HepG2 (cell line): Measurements from ENCODE around the gene STX4. TPM values are rescaled to one million over a fixed set of nuclear protein-coding genes. Genes with fewer than 3 reads are reported as not detected.
"Not testable (repeated sequence)": the region's sequence is repeated elsewhere in the genome, so short reads cannot be mapped to it uniquely, and the experiment has no call there.

Source experiments
- ATAC-seq: fragments of 200-7000 bp; cut with Tn5 transposase; 3 replicates; pipeline ENCODE4 v1.9.1; 2020; ENCODE audit warnings: mild to moderate bottlenecking, moderate library complexity
- BruUV-seq: library from RNA; stranded (reverse); fragments of 400-500 nt; replicated peaks from 2 replicates; lab custom pipeline; 2021; lab: Mats Ljungman, UMichigan
- CTCF ChIA-PET: fragments of 300-600 bp; formaldehyde crosslinking; extraction: SDS; loops from one replicate; lab custom pipeline; 2021; ENCODE audit warnings: low total read pairs, inconsistent platforms, low intra/inter-chr PET ratio; lab: Yijun Ruan, JAX
- POLR2A ChIA-PET: fragments of 350-600 bp; sonication (Branson Sonifier 250); formaldehyde crosslinking; loops from one replicate; lab custom pipeline; 2020; ENCODE audit warnings: antibody characterized with exemption, inconsistent platforms; lab: Yijun Ruan, JAX
- DNase-seq: peaks from one replicate; pipeline ENCODE4 v3.0.0-alpha.2; 2015; ENCODE audit warnings: low spot score
- FAIRE-seq: peaks from 3 replicates; lab custom pipeline; 2011; peaks lifted over from hg19 to GRCh38; lab: Jason Lieb, UNC
- H2AFZ ChIP-seq: one replicate; pipeline ENCODE4 v1.6.1; 2011; ENCODE audit warnings: low read length, inconsistent platforms
- H3K27ac ChIP-seq: fragments of 300-600 bp; 3 replicates; pipeline ENCODE4 v1.8.0; 2011; ENCODE audit warnings: mixed run types, mild to moderate bottlenecking, mixed read lengths, low read length, inconsistent platforms; ENCODE audit not compliant: insufficient read depth; ENCODE audit errors: extremely low read length
- H3K27me3 ChIP-seq, 2 experiments: fragments of 200-600 bp in 1 of 2; 2 replicates in 1 of 2; 3 replicates in 1 of 2; pipeline versions ENCODE4 v1.6.0 to v1.8.0; 2011; ENCODE audit warnings: low read length in 2 of 2, mild to moderate bottlenecking in 2 of 2, moderate library complexity in 2 of 2, inconsistent platforms in 1 of 2; ENCODE audit not compliant: insufficient read depth in 2 of 2, control insufficient read depth in 1 of 2
- H3K36me3 ChIP-seq, 2 experiments: fragments of 200-600 bp in 1 of 2; replicated peaks in 1 of 2; 2 replicates in 1 of 2; 3 replicates in 1 of 2; pipeline versions ENCODE4 v1.5.1 to v1.8.0; 2011; ENCODE audit warnings: low read length in 2 of 2, inconsistent platforms in 1 of 2; ENCODE audit not compliant: insufficient read depth in 2 of 2, control insufficient read depth in 1 of 2
- H3K4me1 ChIP-seq: 2 replicates; pipeline ENCODE4 v1.5.1; 2012; ENCODE audit warnings: low read length, inconsistent platforms; ENCODE audit not compliant: insufficient read depth
- H3K4me2 ChIP-seq: 2 replicates; pipeline ENCODE4 v1.6.0; 2011; ENCODE audit warnings: low read depth, low read length, inconsistent platforms
- H3K4me3 ChIP-seq, 3 experiments: fragments of 200-600 bp in 1 of 3; sonication (generic), shearing (Covaris generic) in 1 of 3; replicated peaks in 1 of 3; 2 replicates each; pipeline ENCODE4 v1.5.1; 2011 to 2016; ENCODE audit warnings: low read length in 3 of 3, inconsistent platforms in 2 of 3, low read depth in 2 of 3, mild to moderate bottlenecking in 2 of 3, control low read depth in 1 of 3, mixed read lengths in 1 of 3; ENCODE audit not compliant: insufficient read depth in 1 of 3
- H3K79me2 ChIP-seq: one replicate; pipeline ENCODE4 v1.6.1; 2011; ENCODE audit warnings: low read length, inconsistent platforms; ENCODE audit not compliant: insufficient read depth
- H3K9ac ChIP-seq: 2 replicates; pipeline ENCODE4 v1.6.0; 2011; ENCODE audit warnings: mild to moderate bottlenecking, low read depth, low read length, inconsistent platforms; ENCODE audit not compliant: insufficient read depth
- H3K9me3 ChIP-seq: 2 replicates; pipeline ENCODE4 v1.5.1; 2012; ENCODE audit warnings: mild to moderate bottlenecking, low read length
- H4K20me1 ChIP-seq: 2 replicates; pipeline ENCODE4 v1.6.0; 2011; ENCODE audit warnings: inconsistent platforms, mild to moderate bottlenecking, low read length, moderate library complexity; ENCODE audit not compliant: insufficient read depth
- CTCF ChIP-seq: sonication (generic); formaldehyde crosslinking; IDR thresholded peaks from 2 replicates; pipeline ENCODE4 v1.5.0; 2020; ENCODE audit warnings: mild to moderate bottlenecking, missing genetic modification reagents, moderate library complexity
- MXD1 ChIP-seq: sonication (generic); formaldehyde crosslinking; IDR thresholded peaks from 2 replicates; pipeline ENCODE4 v1.4.0; 2020; ENCODE audit warnings: mild to moderate bottlenecking, missing genetic modification reagents
- SIX1 ChIP-seq: sonication (generic); formaldehyde crosslinking; IDR thresholded peaks from 2 replicates; pipeline ENCODE4 v1.4.0; 2020; ENCODE audit warnings: missing genetic modification reagents, borderline replicate concordance
- ZBTB42 ChIP-seq: sonication (generic); formaldehyde crosslinking; IDR thresholded peaks from 2 replicates; pipeline ENCODE4 v1.5.0; 2020; ENCODE audit warnings: mild to moderate bottlenecking, missing genetic modification reagents
- ZFP37 ChIP-seq: sonication (generic); formaldehyde crosslinking; IDR thresholded peaks from 2 replicates; pipeline ENCODE4 v1.4.0; 2020; ENCODE audit warnings: missing genetic modification reagents, borderline replicate concordance
- ZMYM3 ChIP-seq: sonication (generic); formaldehyde crosslinking; IDR thresholded peaks from 2 replicates; pipeline ENCODE4 v1.5.1; 2020; ENCODE audit warnings: mild to moderate bottlenecking, missing genetic modification reagents
- ZSCAN25 ChIP-seq: sonication (generic); formaldehyde crosslinking; IDR thresholded peaks from 2 replicates; pipeline ENCODE4 v1.8.0; 2022; ENCODE audit warnings: mild to moderate bottlenecking, missing genetic modification reagents
- WGBS: methylation state at CpG from one replicate; pipeline ENCODE4 v1.1.6; 2017; ENCODE audit warnings: low lambda C conversion rate; 5-methylcytosine and 5-hydroxymethylcytosine counted together
- in situ Hi-C: cut with HindIII; loops from 2 replicates; pipeline ENCODE4 v1.10.0; 2017; ENCODE audit warnings: low pct_unique_long_range_greater_than_20kb; ENCODE audit not compliant: extremely low pct_ligation_motif_present
- intact Hi-C: fragments of 100-400 bp; cut with micrococcal nuclease; formaldehyde crosslinking; loops from one replicate; pipeline ENCODE4 v1.10.0; 2022; ENCODE audit not compliant: unreplicated experiment
- polyA plus RNA-seq, 8 experiments: library from polyadenylated mRNA; depleted of rRNA in 3 of 8; stranded (reverse) in 7 of 8; unstranded in 1 of 8; fragments of >200 nt; fragmentation: Illumina TruSeq in 4 of 8; extraction: Trizol in 4 of 8; gene quantifications; 2 replicates each; pipeline versions ENCODE4 v1.2.1 to v1.2.3, GENCODE V29; 2011 to 2016; ENCODE audit warnings: low read depth in 4 of 8, missing spikeins in 1 of 8, mixed read lengths in 1 of 8; ENCODE audit not compliant: insufficient read depth in 1 of 8
- total RNA-seq, 5 experiments: library from RNA; depleted of rRNA; stranded (reverse); fragments of >200 nt; fragmentation: Illumina TruSeq; extraction: Trizol; gene quantifications; 2 replicates each; pipeline ENCODE4 v1.2.3, GENCODE V29; 2016; ENCODE audit warnings: low read depth in 1 of 5

The STX4 gene
- total and polyA plus RNA-seq, 2 of the 13 experiments (the other 11 are each of a cell fraction or from before 2014, with no cell fraction given) = 29.2 to 34.6 TPM

- no peak for TF ChIP-seq MXD1
- no peak for TF ChIP-seq ZBTB42 (CRISPR knock-in tag)
- TF ChIP-seq SIX1 (CRISPR knock-in tag) = no peak
- TF ChIP-seq CTCF (CRISPR knock-in tag) = peak; percentile 41
Observed at GRCh38 chr16:31009894-31010584, 23.3 kb upstream of the STX4 start (continued).

- Histone ChIP-seq H3K27me3 (peaks cover 6 to 37% of the 10 kb centered on the region in 2 experiments), H3K9me3 (no peaks in the 10 kb centered on the region), H3K4me2 (no peak within 1 kb of the TSS), H2AFZ (no peak within 1 kb of the TSS), H3K4me3 (no peak within 1 kb of the TSS), H3K9ac (no peak within 1 kb of the TSS), H3K4me1 (peaks cover 35% of the 10 kb centered on the region), H4K20me1 (no peaks in the 10 kb centered on the region), H3K36me3 (no peaks in the 10 kb centered on the region), H3K27ac (no peak within 1 kb of the TSS), H3K79me2 (no peaks in the 10 kb centered on the region)
- intact Hi-C loops (no loop called here), in situ Hi-C loops (no loop called here)
- FAIRE-seq (no peak), ATAC-seq (no peak), DNase-seq (no peak)
- TF ChIP-seq ZFP37 = no peak
- 0 out of 2 replicates have a peak, but pooled peaks have one; percentile 28 for TF ChIP-seq ZSCAN25 (CRISPR knock-in tag)
- 0 out of 2 replicates have a peak, but pooled peaks have one; percentile 9 for TF ChIP-seq ZMYM3
- no TSS peak for BruUV-seq
- WGBS = 32% methylated on average over 44 of the region's 45 CpGs
- POLR2A ChIA-PET = no interaction called here
- CTCF ChIA-PET = interaction anchor here (1.1 kb wide), 1 partner anchor 26 kb away, joined by 3 read pairs; the partner anchor contains the start of gene HSD3B7
Observed at GRCh38 chr16:31010585-31011325, 22.6 kb upstream of the STX4 start, which contains the start of gene STX1B. Gene STX1B (minus strand): TSS chr16:31010638. CDS start chr16:31010396, 242 bp downstream.

GRCh38 chr16:31011815-31012214, 21.5 kb upstream of the STX4 start:
- H2AFZ ChIP-seq, DNase-seq, H3K36me3 ChIP-seq, H3K9ac ChIP-seq, ATAC-seq, H3K4me2 ChIP-seq, CTCF ChIA-PET, H3K9me3 ChIP-seq, in situ Hi-C loops, FAIRE-seq, BruUV-seq, intact Hi-C loops, H3K4me3 ChIP-seq, H4K20me1 ChIP-seq, H3K27ac ChIP-seq, H3K79me2 ChIP-seq: not testable (repeated sequence)
- peaks cover 34% of the 10 kb centered on the region for H3K4me1 ChIP-seq
- H3K27me3 ChIP-seq = peaks cover 6 to 37% of the 10 kb centered on the region in 2 experiments
- 23% methylated on average over 7 of the region's 7 CpGs for WGBS
- POLR2A ChIA-PET = interaction anchor here (1.1 kb wide), 1 partner anchor 15 kb away, joined by 4 read pairs; no protein-coding TSS in a partner anchor
